LNCaP clone FGC (cell line): Measurements from ENCODE around the gene NR2E1.

Experiments used
- DNase-seq: peaks from one replicate; pipeline ENCODE4 v3.0.0-alpha.2; 2011; ENCODE audit warnings: low read depth
- H3K4me3 ChIP-seq: 2 replicates; pipeline ENCODE4 v1.5.1; 2011; ENCODE audit warnings: mild to moderate bottlenecking, low read depth, low read length, control low read depth
- TF ChIP-seq, protein P1 (sequence below): IDR thresholded peaks from 2 replicates; pipeline ENCODE4 v1.5.1; 2012; ENCODE audit warnings: mild to moderate bottlenecking; ENCODE audit not compliant: control insufficient read depth, insufficient read depth; ENCODE audit errors: extremely low read depth

Gene NR2E1

DNA sequence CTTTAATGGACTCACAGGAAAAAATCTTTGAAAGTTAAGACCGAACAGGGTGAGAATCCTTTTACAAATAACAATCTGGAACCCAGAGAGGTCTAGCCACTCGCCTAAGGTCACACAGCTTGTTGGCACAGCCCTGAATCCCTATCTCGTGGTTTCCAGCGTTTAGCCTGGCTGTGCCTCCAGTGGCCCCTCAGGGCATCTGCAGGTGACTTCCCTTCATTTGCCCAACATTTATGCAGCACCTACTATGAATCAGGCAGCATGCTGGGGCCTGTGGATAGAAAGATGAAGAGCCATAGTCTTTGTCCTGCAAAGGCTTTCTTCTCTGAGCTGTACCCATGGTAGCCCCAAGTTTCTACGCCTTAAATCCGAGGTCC, 2.6 kb upstream of the NR2E1 start:
- TF ChIP-seq, protein P1, sequence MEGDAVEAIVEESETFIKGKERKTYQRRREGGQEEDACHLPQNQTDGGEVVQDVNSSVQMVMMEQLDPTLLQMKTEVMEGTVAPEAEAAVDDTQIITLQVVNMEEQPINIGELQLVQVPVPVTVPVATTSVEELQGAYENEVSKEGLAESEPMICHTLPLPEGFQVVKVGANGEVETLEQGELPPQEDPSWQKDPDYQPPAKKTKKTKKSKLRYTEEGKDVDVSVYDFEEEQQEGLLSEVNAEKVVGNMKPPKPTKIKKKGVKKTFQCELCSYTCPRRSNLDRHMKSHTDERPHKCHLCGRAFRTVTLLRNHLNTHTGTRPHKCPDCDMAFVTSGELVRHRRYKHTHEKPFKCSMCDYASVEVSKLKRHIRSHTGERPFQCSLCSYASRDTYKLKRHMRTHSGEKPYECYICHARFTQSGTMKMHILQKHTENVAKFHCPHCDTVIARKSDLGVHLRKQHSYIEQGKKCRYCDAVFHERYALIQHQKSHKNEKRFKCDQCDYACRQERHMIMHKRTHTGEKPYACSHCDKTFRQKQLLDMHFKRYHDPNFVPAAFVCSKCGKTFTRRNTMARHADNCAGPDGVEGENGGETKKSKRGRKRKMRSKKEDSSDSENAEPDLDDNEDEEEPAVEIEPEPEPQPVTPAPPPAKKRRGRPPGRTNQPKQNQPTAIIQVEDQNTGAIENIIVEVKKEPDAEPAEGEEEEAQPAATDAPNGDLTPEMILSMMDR = no peak
- no peak overlapping the region for H3K4me3 ChIP-seq
- DNase-seq = no peak

DNA sequence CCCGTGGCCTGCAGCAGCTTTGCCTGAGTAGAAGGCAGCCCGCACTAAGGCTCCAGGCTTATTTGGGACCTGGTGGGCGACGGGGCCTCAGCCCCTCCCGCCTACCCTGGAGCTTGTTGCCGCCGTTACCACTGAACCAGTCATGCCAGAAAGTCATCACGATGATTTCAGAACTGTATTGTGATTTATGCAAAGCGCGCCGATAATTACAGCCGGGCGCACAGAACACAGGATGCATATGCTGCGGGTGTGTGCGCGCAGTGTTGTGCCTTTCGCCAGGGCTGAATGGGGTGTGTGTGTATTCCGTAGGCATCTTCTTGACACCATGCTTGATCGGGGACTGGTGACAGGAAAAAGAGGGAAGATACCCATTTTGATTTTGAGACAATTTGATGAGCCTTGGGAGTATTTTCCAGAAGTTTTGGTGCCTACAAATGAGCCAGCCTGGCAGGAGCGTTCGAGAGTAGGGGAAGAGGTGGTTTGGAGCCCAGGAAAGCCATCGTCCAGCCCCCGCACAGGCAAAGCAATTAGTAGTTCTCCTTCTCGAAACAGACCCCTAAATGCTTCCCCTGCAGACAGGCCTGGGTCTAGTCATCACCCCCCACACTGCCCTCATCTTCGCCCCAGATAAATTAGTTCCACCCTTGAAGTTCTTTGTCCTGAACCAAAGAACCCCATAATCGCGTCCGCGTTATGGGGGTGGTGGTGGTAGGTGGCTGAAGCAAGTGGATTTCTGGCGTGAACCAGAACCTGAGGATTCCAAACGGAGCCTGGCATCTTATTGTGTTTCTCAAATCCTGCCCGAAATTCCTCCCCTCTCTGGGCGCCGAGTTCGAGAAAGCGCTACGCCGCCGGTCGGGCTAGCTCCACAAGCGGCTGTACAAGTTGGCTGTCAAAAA, 1.9 kb upstream of the NR2E1 start:
- DNase-seq = no peak
- no peak overlapping the region for H3K4me3 ChIP-seq
- TF ChIP-seq, protein P1 = no peak

DNA sequence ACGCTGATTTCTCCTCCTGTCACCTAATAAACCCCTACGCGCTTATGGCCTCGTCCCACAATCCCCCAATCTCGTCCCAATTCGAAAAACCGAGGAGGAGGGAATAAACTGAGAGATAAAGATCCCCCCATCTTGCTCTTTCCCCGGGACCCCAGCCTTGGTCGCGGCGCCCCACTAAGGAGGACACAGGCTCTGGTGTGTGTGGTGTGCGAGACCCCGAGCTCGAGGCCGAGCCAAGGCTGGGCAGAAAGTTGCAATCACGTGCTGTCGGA, 1.3 kb upstream of the NR2E1 start:
- no peak for DNase-seq
- no peak overlapping the region for H3K4me3 ChIP-seq
- TF ChIP-seq, protein P1 = no peak

DNA sequence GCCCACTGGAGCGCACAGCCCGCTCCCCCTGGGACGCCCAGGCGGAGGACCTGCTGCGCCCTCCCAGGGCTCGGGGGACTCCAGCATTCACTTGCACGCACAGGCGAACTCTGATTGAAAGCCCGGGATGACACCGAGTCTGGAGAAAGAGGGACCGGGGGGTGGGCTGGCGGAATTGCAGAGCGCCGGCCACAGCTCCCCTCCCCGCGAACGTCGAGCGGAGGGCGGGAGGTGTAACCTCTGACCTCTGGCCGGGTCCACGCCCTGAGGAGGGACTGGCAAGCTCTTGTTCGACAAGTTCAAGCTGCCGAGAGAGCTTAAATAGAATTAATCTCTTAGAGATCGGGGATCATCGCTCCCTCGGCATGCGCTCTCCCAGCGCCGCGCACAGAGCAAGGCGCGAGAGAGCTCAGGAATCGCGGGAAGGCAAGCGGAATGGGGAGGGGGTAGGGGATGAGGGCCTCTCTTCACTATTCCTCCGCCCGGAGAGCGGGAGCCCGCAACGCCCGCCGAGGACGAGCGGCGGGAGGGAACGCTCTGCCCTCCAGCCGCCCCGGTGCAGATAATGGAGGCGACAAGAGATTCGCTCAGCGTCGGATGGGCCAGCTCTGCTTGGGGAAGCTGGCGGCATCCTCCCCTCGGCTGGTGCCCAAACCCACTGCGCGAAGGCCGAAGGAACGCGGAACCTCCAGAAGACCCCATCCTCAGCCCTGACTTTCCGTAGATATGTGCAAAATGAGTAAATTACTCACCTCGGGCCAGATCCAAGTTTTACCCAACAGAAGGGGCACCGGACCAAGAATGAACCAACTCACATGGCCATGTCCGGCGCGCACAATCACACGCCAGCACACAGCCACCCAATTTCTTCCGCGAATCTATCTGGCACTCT, 761 bp upstream of the NR2E1 start:
- no peak for DNase-seq
- TF ChIP-seq, protein P1 = no peak
- no peak overlapping the region for H3K4me3 ChIP-seq

DNA sequence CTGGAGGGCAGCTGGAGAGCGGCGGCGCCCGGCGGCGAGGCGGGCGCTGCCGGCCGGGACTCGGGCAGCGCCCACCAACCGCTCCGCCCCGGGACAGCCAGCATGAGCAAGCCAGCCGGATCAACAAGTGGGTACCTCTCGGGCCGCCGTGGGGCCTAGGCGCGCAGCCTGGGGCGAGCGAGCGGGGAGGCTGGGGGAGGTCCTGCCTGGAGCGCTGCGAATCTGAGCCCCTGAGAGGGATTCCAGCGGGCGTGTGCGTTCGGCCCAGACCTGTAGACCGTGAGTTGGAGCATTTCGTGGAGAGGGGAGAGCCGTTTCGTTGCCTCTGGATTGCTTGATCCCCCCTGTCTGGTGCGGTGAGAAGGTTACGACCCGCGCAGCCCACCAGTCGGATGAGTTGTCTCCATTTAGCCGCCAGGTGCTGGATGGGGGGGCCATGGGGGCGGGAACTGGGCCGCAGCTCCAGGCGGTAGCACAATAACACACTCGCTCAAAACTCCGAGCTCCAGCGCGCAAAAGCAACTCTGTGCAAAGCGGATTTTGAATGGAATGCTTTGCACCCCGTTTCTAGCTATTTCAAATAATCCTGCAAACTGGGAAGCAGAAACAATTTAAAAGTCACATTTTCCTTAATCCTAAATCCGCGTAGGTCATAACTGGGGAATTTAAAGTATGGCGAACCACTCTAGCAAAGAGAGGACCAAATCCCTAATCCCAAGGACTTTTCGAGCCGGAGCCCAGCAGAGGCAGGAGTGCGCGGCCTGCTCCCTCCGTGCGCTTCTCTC, 1.0 kb downstream of the NR2E1 start:
- H3K4me3 ChIP-seq = no peak overlapping the region
- TF ChIP-seq, protein P1 = no peak
- no peak for DNase-seq

DNA sequence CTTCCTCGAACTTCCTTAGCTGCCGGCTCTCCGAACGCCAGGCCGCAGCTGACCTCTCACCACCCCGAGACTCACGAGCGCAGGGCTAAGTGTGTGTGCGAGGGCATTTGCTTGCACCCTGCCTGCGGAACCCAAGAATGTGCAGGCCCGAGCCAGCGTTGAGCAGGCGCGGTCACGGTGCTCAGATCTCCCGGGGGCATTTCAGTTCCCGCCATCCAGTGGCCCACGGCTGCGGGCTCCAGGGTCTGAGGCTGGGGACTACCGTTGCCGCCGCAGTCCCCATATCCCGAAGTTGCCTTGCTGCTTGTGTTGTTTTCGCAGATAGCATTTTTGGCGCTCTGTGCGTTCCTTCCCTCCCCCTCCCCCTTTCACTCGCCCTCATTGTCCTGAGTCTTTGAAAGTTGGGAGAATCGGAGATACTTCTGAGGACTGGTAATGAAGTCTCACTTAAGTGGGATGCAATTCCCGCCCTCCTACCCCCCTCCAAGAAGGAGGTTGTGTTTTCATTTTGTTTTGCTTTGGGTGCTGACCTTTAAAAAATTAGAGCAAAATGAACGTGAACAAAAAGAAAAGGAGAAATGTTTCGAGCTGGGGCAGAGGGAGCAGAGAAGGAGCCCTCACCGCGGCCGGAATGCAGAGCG, 1.7 kb downstream of the NR2E1 start:
- H3K4me3 ChIP-seq = no peak overlapping the region
- TF ChIP-seq, protein P1 = no peak
- DNase-seq = no peak
